Vagina (tissue), 2 donors: Measurements from ENCODE around the gene APOBEC4. TPM values are rescaled to one million over a fixed set of nuclear protein-coding genes. Genes with fewer than 3 reads are reported as not detected.

Experiments used
- DNase-seq, 2 donors: peaks; one replicate each; pipeline ENCODE4 v3.0.0-alpha.2; 2017; ENCODE audit errors: extremely low spot score in 2 of 2
- H3K27ac ChIP-seq: fragments of 200-600 bp; sonication (generic); one replicate; pipeline ENCODE4 v1.5.1; 2019
- H3K27me3 ChIP-seq: fragments of 200-600 bp; sonication (generic); one replicate; pipeline ENCODE4 v1.5.1; 2019
- H3K36me3 ChIP-seq, 2 donors: fragments of 200-600 bp; sonication (generic); one replicate each; pipeline ENCODE4 v1.5.1; 2017 to 2019
- H3K4me1 ChIP-seq: fragments of 200-600 bp; sonication (generic); one replicate; pipeline ENCODE4 v1.5.1; 2019
- H3K4me3 ChIP-seq, 2 donors: fragments of 200-600 bp; sonication (generic); 1 replicate in 1 of 2; 2 replicates in 1 of 2; pipeline ENCODE4 v1.5.1; 2016 to 2019
- H3K9me3 ChIP-seq: fragments of 200-600 bp; sonication (generic); one replicate; pipeline ENCODE4 v1.5.1; 2019
- CTCF ChIP-seq, 3 experiments: fragments of 450-650 bp in 2 of 3; fragments of 200-600 bp in 1 of 3; sonication (generic) in 1 of 3; IDR thresholded peaks; one replicate each; pipeline ENCODE4 v1.5.1; 2017 to 2019; ENCODE audit warnings: antibody characterized with exemption in 3 of 3, mild to moderate bottlenecking in 2 of 3, moderate library complexity in 2 of 3
- POLR2A ChIP-seq, 2 donors: fragments of 450-650 bp; IDR thresholded peaks; one replicate each; pipeline ENCODE4 v1.6.1; 2017; ENCODE audit warnings: antibody characterized with exemption in 2 of 2, mild to moderate bottlenecking in 2 of 2, moderate library complexity in 2 of 2
- POLR2AphosphoS5 ChIP-seq, 2 donors: sonication (generic); formaldehyde crosslinking; IDR thresholded peaks; one replicate each; pipeline ENCODE4 v1.9.0; 2017; ENCODE audit warnings: antibody characterized with exemption in 2 of 2, mild to moderate bottlenecking in 2 of 2, low read depth in 1 of 2; ENCODE audit not compliant: insufficient read depth in 1 of 2
- intact Hi-C: fragments of 100-400 bp; cut with DNase I; formaldehyde crosslinking; loops from one replicate; pipeline ENCODE4 v1.15.1; 2023
- total RNA-seq: library from RNA; depleted of rRNA; stranded (reverse); fragments of >200 nt; gene quantifications from one replicate; pipeline ENCODE4 v1.2.3, GENCODE V29; 2016

The APOBEC4 gene
- total RNA-seq, 1 donor from 2014 or later = not detected

DNA sequence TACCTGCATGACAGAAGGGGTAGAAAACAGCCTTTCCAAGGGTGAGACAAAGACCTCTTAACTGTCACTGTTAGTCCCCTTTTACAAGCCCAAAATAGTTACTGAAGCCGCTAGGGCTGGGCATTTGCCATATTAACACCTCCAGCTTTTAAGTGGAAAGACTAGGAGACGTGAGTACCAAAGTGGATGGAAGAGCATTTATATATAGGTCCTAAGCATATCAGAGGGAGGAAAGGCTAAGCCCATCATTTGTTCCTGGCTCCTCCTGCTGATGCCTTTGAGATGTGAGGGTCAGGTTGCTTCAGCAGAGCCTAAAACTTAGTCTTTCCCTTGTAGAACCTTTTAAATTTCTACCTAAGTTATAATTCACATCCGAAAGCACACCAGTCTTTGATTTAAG is 25.7 kb upstream of the APOBEC4 start:
- Histone ChIP-seq H3K27ac (no peak overlapping the region), H3K27me3 (no peaks in the 10 kb centered on the region), H3K4me3 (no peak overlapping the region), H3K9me3 (no peaks in the 10 kb centered on the region), H3K4me1 (peaks cover 5% of the 10 kb centered on the region), H3K36me3 (no peaks in the 10 kb centered on the region)
- no peak for DNase-seq
- intact Hi-C loops = no loop called here
- no peak for TF ChIP-seq POLR2AphosphoS5 (IDR thresholded peaks at IDR 0.05; ENCODE audit: insufficient read depth in 1 of 2, low read depth in 1 of 2)
- no peak for TF ChIP-seq CTCF (IDR thresholded peaks at IDR 0.05)
- TF ChIP-seq POLR2A (IDR thresholded peaks at IDR 0.05) = no peak

GRCh38 chr1:183676586-183677189 is 23.6 kb upstream of the APOBEC4 start:
- TF ChIP-seq POLR2AphosphoS5 (IDR thresholded peaks at IDR 0.05; ENCODE audit: insufficient read depth in 1 of 2, low read depth in 1 of 2) (no peak), POLR2A (IDR thresholded peaks at IDR 0.05) (no peak), CTCF (IDR thresholded peaks at IDR 0.05) (no peak)
- no peaks in the 10 kb centered on the region for H3K36me3 ChIP-seq
- DNase-seq = no peak
- H3K4me3 ChIP-seq = no peak overlapping the region
- no peak overlapping the region for H3K27ac ChIP-seq
- intact Hi-C loops = no loop called here
- H3K4me1 ChIP-seq = peaks cover 8% of the 10 kb centered on the region
- H3K27me3 ChIP-seq = no peaks in the 10 kb centered on the region
- no peaks in the 10 kb centered on the region for H3K9me3 ChIP-seq

GRCh38 chr1:183675883-183676585 is 22.9 kb upstream of the APOBEC4 start:
- Histone ChIP-seq H3K27ac (no peak overlapping the region), H3K9me3 (no peaks in the 10 kb centered on the region), H3K27me3 (no peaks in the 10 kb centered on the region), H3K4me3 (no peak overlapping the region), H3K36me3 (no peaks in the 10 kb centered on the region), H3K4me1 (peaks cover 8% of the 10 kb centered on the region)
- no peak for DNase-seq
- intact Hi-C loops = no loop called here
- TF ChIP-seq CTCF (IDR thresholded peaks at IDR 0.05) (no peak), POLR2A (IDR thresholded peaks at IDR 0.05) (no peak), POLR2AphosphoS5 (IDR thresholded peaks at IDR 0.05; ENCODE audit: insufficient read depth in 1 of 2, low read depth in 1 of 2) (no peak)

DNA sequence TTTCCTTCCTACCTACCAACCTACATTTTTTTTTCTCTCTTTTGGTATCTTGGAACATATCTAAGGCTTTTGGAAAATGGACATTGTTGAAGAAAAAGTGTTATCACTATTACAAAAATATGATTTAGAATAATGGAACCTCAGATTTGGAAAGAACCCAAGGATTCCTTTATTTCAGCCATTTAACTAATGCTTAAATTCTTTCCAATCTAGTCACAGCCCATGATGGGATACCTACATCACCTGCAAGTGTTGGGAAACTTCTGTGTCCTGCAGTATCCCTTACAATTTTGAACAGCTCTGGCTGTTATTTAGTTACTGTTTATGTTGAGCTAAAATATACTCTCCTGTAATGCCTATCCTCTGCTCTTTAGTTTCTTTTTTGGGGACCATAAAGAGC is 22.3 kb upstream of the APOBEC4 start:
- no peak overlapping the region for H3K4me3 ChIP-seq
- H3K9me3 ChIP-seq = no peaks in the 10 kb centered on the region
- intact Hi-C loops = no loop called here

More for the DNA sequence above, 22.3 kb upstream of the APOBEC4 start:
- peaks cover 8% of the 10 kb centered on the region for H3K4me1 ChIP-seq
- no peak overlapping the region for H3K27ac ChIP-seq
- no peaks in the 10 kb centered on the region for H3K27me3 ChIP-seq
- DNase-seq = no peak
- TF ChIP-seq POLR2AphosphoS5 (IDR thresholded peaks at IDR 0.05; ENCODE audit: insufficient read depth in 1 of 2, low read depth in 1 of 2) = no peak
- no peak for TF ChIP-seq CTCF (IDR thresholded peaks at IDR 0.05)
- no peak for TF ChIP-seq POLR2A (IDR thresholded peaks at IDR 0.05)
- H3K36me3 ChIP-seq = no peaks in the 10 kb centered on the region
